Hepatocyte (in vitro differentiated cells): ENCODE measurements around the gene TUFM.

Experiments used
- CTCF ChIP-seq: fragments of 200-600 bp; sonication (generic); IDR thresholded peaks from 2 replicates; pipeline ENCODE4 v1.5.1; 2016; ENCODE audit warnings: antibody characterized with exemption, mild to moderate bottlenecking; ENCODE audit not compliant: poor library complexity
- EZH2 ChIP-seq: fragments of 200-600 bp; sonication (generic); IDR thresholded peaks from 2 replicates; pipeline ENCODE4 v1.6.1; 2016; ENCODE audit warnings: antibody characterized with exemption, mild to moderate bottlenecking, borderline replicate concordance

DNA sequence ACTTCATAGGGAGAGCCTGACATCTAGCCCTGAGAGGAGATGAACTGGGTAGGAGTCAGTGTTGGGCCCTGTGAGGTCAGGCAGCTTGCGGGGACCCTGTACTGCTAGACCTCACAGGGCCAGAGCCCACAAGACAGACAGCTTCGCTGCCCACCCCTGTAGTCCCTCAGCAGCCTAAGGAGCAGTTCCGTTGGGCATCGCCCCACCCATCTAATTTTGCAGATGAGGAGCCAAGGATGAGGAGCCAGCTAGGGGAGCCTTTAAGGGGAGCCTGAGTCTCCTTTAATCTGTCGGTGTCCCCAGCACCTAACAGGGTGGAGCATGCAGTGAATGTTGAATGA, 755 bp upstream of the TUFM start:
- TF ChIP-seq CTCF, result no peak
- no peak for TF ChIP-seq EZH2
